Choroid plexus epithelial cell (primary cell): ENCODE measurements around the gene PLXNA2.
A peak's percentile ranks its signal among the peaks of the same experiment; 100 is the strongest.

ENCODE experiments used
- DNase-seq: peaks from one replicate; pipeline ENCODE4 v3.0.0-alpha.2; 2010; ENCODE audit warnings: low read depth
- H3K4me3 ChIP-seq: 2 replicates; pipeline ENCODE4 v1.5.1; 2011; ENCODE audit warnings: low read depth, mild to moderate bottlenecking, control low read depth, low read length, moderate library complexity
- CTCF ChIP-seq: conservative IDR thresholded peaks from 2 replicates; pipeline ENCODE4 v1.5.1; 2011; ENCODE audit warnings: low read depth, mild to moderate bottlenecking, control low read depth, inconsistent platforms, low read length, moderate library complexity

Gene PLXNA2

GRCh38 chr1:208183977-208184911, 59.9 kb downstream of the PLXNA2 start:
- peak; percentile 62 for DNase-seq
- TF ChIP-seq CTCF, result no peak
- no peak overlapping the region for H3K4me3 ChIP-seq

DNA sequence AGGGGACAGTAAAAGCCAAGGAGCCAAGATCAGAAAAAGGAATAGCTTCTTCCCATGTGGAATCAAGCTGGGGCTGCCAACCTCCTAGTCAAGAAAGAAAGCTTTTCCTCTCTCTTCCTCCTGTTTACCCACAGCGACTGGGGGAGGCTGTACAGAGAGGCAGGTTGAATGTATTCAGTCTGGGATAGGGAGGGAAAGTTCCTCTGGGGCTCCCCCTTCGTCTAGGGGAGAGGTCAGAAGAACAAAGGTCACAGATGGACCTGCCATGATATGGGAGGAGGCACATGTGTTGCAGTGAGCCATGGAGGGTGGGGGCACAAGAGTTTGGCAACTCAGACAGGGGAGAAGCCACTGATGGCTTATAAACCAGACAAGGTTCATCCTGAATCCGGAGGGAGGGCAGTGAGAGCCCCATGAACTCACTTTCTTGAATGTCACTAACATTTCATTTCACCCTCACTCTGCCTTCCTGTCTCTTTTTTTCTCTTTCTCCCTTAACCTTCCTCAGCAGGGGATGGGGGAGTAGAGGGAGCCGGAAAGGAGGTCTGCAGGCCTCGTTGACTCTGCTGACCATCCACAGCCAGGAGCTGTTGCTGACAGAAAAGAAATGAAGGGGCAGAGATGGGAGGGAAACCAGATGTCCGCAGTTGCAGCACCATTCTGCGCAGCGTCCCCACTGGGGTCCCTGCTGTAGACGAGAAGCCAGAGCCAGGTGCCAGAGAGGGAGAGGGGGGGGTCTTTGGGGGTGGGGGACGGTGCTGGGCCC, 61.1 kb downstream of the PLXNA2 start:
- DNase-seq, result no peak
- TF ChIP-seq CTCF, result no peak
- no peak overlapping the region for H3K4me3 ChIP-seq

- no peak for DNase-seq
- no peak overlapping the region for H3K4me3 ChIP-seq
- no peak for TF ChIP-seq CTCF
Observed at GRCh38 chr1:208181364-208181763, 62.8 kb downstream of the PLXNA2 start.

DNA sequence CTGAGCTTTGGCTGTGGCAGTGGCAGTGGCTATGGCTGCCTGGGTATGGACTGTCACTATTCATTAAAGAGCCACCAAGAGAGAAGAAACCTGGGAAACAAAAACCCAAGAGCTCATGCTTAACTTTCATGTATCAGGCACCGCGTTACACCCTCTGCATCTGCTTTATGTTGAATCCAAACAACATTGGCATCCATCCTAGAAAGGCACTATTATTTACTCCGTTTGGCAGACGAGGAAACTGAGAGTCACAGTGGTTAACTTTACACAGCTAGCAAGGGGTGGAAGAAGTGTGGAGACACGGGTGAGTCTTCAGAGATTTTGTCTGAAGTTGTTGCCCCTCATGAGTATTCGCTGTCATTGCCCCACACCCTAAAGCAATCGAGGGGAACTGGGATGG, 63.8 kb downstream of the PLXNA2 start:
- H3K4me3 ChIP-seq, result no peak overlapping the region
- DNase-seq, result no peak
- TF ChIP-seq CTCF, result no peak

- no peak for TF ChIP-seq CTCF
- DNase-seq, result no peak
Observed at GRCh38 chr1:208179961-208180409, 64.2 kb downstream of the PLXNA2 start.

GRCh38 chr1:208179263-208179816, 64.8 kb downstream of the PLXNA2 start:
- H3K4me3 ChIP-seq, result no peak overlapping the region
- TF ChIP-seq CTCF, result no peak
- DNase-seq, result no peak

More at GRCh38 chr1:208179961-208180409, 64.2 kb downstream of the PLXNA2 start:
- no peak overlapping the region for H3K4me3 ChIP-seq
